PFSK-1 (cell line): Measurements from ENCODE around the gene SAMD13.

Experiments used
- FOXP2 ChIP-seq: optimal IDR thresholded peaks from 2 replicates; pipeline ENCODE3; 2011; ENCODE audit warnings: borderline replicate concordance, control low read depth, inconsistent platforms; ENCODE audit not compliant: insufficient read depth; ENCODE audit errors: extremely low read length, extremely low read depth
- POLR2AphosphoS5 ChIP-seq: IDR thresholded peaks from 2 replicates; pipeline ENCODE4 v1.6.1; 2012; ENCODE audit warnings: low read depth, mild to moderate bottlenecking, control low read depth, low read length, moderate library complexity
- SIN3A ChIP-seq: IDR thresholded peaks from 2 replicates; pipeline ENCODE4 v1.6.1; 2012; ENCODE audit warnings: mild to moderate bottlenecking, low read length, moderate library complexity, borderline replicate concordance; ENCODE audit not compliant: insufficient read depth
- TAF1 ChIP-seq: IDR thresholded peaks from 2 replicates; pipeline ENCODE4 v1.6.1; 2012; ENCODE audit warnings: low read length, control low read depth, borderline replicate concordance; ENCODE audit not compliant: insufficient read depth
- TF ChIP-seq, protein P1 (sequence below), 2 experiments: IDR thresholded peaks; 2 replicates each; pipeline versions ENCODE4 v1.6.1 to v1.8.0; 2011 to 2012; ENCODE audit warnings: low read depth in 2 of 2, low read length in 2 of 2, control low read depth in 1 of 2, inconsistent platforms in 1 of 2, mild to moderate bottlenecking in 1 of 2, moderate library complexity in 1 of 2; ENCODE audit not compliant: insufficient read depth in 1 of 2

DNA sequence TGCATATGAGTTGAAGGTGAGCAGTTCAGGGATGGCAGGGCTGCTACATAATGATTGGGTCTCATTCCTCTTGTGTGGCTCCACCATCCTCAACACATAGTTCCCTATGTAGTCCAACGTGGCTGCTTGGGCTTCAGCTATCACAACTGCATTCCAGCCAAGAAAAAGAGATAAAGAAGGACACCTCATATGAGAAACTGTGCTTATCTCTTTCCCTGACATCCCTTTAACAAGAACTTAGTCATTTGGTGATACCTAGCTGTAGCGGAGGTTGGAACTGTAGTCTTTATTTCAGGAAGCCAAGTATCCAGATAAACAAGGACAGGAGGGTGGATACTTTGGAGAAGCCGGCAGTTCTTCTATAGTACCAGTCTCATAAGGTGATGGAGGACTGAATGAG lies 54.0 kb downstream of the SAMD13 start:
- TF ChIP-seq, protein P1, sequence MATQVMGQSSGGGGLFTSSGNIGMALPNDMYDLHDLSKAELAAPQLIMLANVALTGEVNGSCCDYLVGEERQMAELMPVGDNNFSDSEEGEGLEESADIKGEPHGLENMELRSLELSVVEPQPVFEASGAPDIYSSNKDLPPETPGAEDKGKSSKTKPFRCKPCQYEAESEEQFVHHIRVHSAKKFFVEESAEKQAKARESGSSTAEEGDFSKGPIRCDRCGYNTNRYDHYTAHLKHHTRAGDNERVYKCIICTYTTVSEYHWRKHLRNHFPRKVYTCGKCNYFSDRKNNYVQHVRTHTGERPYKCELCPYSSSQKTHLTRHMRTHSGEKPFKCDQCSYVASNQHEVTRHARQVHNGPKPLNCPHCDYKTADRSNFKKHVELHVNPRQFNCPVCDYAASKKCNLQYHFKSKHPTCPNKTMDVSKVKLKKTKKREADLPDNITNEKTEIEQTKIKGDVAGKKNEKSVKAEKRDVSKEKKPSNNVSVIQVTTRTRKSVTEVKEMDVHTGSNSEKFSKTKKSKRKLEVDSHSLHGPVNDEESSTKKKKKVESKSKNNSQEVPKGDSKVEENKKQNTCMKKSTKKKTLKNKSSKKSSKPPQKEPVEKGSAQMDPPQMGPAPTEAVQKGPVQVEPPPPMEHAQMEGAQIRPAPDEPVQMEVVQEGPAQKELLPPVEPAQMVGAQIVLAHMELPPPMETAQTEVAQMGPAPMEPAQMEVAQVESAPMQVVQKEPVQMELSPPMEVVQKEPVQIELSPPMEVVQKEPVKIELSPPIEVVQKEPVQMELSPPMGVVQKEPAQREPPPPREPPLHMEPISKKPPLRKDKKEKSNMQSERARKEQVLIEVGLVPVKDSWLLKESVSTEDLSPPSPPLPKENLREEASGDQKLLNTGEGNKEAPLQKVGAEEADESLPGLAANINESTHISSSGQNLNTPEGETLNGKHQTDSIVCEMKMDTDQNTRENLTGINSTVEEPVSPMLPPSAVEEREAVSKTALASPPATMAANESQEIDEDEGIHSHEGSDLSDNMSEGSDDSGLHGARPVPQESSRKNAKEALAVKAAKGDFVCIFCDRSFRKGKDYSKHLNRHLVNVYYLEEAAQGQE (IDR thresholded peaks at IDR 0.05; ENCODE audit: insufficient read depth in 1 of 2, low read depth in 2 of 2, low read length in 2 of 2) = no peak
- TF ChIP-seq POLR2AphosphoS5 (no peak), SIN3A (no peak), TAF1 (no peak), FOXP2 (no peak)
